Hematopoietic multipotent progenitor cell treated with erythropoietin and hydrocortisone succinate and interleukin-3 and kit ligand, for 17 days (in vitro differentiated cells): ENCODE data around the gene SMU1.

Experiments
- DNase-seq: peaks from one replicate; pipeline ENCODE4 v3.0.0-alpha.2; 2015; ENCODE audit warnings: low spot score

Gene SMU1

GRCh38 chr9:33076046-33077004 lies at the start of gene SMU1:
Gene SMU1 (minus strand): TSS chr9:33076674. CDS start chr9:33076608, 66 bp downstream.
- DNase-seq, result peak; percentile 95

GRCh38 chr9:33125461-33125860 lies 49.0 kb upstream of the SMU1 start:
- DNase-seq, result no peak

DNA sequence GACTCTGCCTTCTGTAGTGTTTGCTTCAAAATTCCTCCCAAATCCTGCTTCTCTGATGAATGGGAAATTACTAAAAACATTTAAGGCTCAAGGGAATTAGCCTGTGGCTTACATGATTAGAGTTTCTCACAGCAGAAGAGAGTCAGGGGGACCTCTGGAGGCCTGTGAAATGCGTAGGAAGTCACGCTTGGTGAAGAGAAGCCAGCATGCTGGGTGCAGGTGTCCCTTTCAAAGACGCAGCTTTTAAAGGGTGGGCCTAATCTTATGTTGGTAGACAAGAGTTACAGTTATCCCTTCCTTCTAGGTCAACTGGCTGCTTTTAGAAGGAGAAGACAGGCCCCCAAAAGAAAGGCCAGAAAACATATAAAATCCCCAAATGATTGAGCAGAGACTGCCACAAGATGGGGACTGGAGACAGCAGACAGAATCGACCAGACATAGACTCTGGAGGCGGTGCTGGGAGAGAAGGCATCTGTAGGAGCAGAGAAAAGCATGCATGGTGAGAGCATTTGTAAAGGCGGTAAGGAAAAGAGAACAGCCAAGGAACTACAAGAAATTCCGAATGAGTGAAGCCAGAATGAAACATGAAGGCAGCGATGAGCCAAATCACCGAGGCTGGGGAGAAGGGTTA lies 48.4 kb upstream of the SMU1 start:
- DNase-seq, result no peak

DNA sequence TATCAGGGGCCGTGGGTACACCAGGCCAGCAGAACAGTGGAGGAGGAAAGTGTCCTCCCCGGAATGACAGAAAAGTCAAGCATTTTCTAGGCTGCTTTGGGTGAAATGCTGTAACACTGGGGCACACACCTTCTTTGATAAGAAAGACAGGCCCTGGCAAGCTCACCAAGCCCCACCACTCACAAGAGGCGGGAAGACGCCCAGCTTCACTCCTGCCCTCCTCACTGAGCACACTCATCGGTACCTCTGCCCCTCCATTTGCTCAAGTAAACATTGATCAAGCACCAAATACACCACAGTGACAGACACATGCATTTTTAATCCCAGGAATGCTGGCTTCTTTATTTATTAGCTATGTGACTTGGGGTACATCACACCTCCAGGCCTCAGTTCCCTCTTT lies 47.6 kb upstream of the SMU1 start:
- DNase-seq, result no peak

- DNase-seq, result no peak
Measured at GRCh38 chr9:33123407-33124031, 47.0 kb upstream of the SMU1 start.

GRCh38 chr9:33120620-33121019 lies 44.1 kb upstream of the SMU1 start:
- DNase-seq, result no peak

GRCh38 chr9:33117796-33118195 lies 41.3 kb upstream of the SMU1 start:
- DNase-seq, result no peak

GRCh38 chr9:33117306-33117705 lies 40.8 kb upstream of the SMU1 start:
- DNase-seq, result no peak

DNA sequence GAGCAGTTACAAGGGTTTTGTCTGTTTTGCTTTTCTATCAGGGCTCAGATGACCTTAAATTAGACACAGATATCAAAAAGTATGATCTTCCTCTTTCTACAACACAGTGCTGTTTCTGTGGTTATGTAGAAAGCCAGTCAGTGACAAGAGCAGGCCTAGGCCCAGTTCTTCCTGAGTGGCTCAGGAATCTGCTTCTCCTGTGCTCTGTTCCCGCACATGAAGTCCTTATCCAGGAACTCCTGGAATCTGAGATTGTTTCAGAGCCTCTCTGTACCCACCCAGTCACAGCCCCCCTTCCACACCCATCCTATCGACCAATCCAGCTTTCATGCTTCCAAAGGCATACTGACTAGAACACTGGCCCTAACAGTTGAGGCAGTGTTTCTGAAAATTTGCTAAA lies 40.4 kb upstream of the SMU1 start:
- DNase-seq, result no peak

- DNase-seq, result no peak
Measured at GRCh38 chr9:33114746-33115145, 38.3 kb upstream of the SMU1 start.

GRCh38 chr9:33113799-33114547 lies 37.5 kb upstream of the SMU1 start:
- no peak for DNase-seq

- no peak for DNase-seq
Measured at GRCh38 chr9:33112094-33112493, 35.6 kb upstream of the SMU1 start.

DNA sequence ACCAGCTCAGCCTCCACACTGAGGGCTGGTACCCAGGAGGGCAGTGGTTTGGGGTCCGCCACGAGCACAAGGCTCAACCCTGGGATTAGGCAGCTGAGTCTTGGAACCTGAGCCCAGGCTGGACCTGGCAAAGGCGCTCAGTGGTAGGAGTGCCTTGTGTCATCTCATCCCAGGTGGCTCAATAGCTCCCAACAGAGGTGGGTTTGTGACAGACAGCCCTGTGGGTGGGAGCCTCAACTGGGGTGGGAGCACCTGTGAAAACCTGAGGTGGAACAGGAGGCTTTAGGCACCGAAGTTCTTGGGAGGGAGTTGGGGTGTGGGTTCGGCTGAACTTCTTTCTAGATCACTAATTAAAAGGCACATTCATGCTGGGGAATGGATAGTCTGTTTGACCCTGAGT lies 35.2 kb upstream of the SMU1 start:
- DNase-seq, result no peak

- DNase-seq, result no peak
Measured at GRCh38 chr9:33110686-33111085, 34.2 kb upstream of the SMU1 start.

DNA sequence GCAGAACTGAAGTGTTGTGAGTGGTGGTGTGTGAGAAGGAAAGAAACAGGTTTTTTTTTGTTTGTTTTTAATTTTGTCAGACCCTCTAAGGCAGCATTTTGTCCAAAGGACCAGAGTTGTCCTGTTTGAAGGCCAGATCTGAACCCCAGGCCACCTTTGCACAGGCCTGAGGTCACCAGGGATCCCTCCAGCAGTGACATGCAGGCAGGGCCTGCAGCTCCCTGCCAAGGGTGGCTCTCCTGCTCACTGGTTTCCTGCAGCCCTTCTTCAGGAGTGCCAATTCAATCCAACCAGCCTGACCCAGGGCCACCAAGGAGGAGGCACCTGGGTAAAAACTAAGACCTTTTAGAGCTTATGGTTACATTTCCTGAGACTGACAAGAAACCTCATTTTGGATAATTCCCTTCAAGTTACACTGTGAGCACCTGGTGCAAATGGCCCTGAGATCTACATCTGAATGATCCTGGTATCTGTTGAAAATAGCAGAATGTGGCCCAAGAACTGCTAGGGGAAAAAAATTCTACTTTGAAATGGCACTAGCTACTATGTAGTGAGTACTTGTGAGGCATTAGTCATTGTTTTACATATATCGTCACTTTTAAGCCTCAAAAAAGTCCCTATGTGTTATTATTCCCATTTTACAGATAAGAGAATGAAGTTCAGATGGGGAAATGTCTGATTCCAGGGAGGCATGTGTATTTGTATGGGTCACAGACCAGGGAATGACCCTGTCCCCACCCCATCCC lies 33.5 kb upstream of the SMU1 start:
- no peak for DNase-seq

DNA sequence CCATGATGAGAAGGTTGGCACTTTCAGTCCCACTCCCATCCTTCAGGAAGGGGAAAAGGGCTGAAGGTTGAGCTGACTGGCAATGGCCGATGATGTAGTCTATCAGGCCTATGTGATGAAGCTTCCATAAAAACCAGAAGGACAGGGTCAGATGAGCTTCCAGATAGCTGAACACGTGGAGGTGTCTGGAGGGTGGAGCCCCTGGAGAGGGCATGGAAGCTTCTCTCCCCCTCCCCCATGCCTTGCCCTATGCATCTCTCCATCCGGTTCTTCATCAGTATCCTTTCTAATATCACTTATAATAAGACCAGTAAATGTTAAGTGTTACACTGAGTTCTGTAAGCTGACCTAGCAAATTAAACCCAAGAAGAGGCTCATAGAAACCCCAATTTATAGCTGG lies 32.6 kb upstream of the SMU1 start:
- no peak for DNase-seq

DNA sequence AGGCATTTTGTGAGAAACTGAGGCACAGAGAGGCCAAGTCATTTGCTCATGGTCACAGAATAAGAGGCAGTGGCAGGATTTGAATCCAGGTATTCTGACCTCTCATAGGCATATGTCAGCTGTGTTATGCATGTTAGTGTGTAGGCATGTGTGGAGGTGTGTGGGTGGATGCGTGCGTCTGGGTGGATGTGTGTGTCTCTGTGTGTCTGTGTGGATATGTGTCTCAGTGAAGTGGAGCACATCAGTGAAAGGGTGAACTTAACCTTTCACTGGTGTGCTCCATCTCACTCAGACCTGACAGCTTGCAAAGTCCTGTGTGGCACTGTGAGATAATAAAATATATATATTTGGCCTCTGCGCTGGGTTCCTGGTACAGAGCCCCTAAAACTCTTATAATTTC lies 32.0 kb upstream of the SMU1 start:
- DNase-seq, result no peak

- no peak for DNase-seq
Measured at GRCh38 chr9:33107762-33108161, 31.3 kb upstream of the SMU1 start.

- no peak for DNase-seq
Measured at GRCh38 chr9:33106827-33107621, 30.6 kb upstream of the SMU1 start.

GRCh38 chr9:33106372-33106771 lies 29.9 kb upstream of the SMU1 start:
- no peak for DNase-seq

DNA sequence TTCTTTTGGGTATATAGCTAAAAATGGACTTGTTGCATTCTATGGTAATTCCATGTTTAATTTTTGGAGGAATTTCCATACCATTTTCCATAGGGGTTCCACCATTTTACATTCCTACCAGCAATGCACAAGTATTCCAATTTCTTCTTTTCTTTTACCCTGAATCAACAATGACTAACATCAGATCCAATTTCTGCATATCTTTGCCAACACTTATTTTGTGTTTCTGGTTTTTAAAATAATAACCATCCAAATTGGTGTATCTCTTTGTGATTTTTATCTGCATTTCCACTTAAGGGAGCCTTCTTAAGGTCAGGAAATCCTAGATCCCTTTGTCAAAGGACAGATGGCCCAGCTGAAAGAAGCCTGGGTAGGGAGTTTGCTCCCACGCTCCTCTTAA lies 29.5 kb upstream of the SMU1 start:
- no peak for DNase-seq
